GM12801 (cell line): ENCODE results near the gene OR1I1.

Source experiments
- TF ChIP-seq, protein P1 (sequence below): IDR thresholded peaks from one replicate; pipeline ENCODE4 v1.5.1; 2011; ENCODE audit warnings: control low read depth; ENCODE audit not compliant: insufficient read length; ENCODE audit errors: extremely low read depth

The OR1I1 gene

DNA sequence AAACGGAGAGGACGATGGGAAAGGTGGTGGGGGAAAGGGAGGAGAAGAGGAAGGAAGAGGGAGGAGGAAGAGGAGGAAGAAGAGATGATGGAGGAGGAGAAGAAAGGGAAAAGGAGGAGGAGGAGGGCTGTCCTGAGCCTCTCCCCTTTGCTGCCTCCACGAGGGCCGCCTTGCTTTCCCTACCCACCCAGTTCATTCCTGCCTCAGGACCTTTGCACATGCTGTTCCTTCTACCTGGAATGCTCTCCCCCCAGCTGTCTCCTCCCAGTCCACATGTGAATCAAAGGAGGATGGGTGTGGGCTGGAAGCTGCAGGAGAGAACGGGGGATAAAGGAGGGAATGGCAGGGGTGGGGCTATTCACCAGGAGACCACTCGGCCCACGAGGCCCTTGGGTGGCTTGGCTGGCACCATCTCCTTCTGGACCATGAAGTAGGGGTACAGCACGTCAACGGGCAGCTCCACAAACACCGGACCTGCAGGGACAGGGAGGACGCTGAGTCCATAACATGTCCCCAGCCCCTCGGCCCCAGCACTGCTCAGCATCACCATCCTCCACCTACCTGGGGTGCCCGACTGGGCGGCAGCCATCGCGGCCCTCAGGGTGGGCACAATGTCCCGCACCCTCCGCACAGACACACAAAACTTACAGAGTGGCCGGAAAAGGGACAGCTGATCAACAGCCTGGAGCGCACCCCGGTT lies 40.5 kb downstream of the OR1I1 start:
- TF ChIP-seq, protein P1, sequence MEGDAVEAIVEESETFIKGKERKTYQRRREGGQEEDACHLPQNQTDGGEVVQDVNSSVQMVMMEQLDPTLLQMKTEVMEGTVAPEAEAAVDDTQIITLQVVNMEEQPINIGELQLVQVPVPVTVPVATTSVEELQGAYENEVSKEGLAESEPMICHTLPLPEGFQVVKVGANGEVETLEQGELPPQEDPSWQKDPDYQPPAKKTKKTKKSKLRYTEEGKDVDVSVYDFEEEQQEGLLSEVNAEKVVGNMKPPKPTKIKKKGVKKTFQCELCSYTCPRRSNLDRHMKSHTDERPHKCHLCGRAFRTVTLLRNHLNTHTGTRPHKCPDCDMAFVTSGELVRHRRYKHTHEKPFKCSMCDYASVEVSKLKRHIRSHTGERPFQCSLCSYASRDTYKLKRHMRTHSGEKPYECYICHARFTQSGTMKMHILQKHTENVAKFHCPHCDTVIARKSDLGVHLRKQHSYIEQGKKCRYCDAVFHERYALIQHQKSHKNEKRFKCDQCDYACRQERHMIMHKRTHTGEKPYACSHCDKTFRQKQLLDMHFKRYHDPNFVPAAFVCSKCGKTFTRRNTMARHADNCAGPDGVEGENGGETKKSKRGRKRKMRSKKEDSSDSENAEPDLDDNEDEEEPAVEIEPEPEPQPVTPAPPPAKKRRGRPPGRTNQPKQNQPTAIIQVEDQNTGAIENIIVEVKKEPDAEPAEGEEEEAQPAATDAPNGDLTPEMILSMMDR, result no peak

DNA sequence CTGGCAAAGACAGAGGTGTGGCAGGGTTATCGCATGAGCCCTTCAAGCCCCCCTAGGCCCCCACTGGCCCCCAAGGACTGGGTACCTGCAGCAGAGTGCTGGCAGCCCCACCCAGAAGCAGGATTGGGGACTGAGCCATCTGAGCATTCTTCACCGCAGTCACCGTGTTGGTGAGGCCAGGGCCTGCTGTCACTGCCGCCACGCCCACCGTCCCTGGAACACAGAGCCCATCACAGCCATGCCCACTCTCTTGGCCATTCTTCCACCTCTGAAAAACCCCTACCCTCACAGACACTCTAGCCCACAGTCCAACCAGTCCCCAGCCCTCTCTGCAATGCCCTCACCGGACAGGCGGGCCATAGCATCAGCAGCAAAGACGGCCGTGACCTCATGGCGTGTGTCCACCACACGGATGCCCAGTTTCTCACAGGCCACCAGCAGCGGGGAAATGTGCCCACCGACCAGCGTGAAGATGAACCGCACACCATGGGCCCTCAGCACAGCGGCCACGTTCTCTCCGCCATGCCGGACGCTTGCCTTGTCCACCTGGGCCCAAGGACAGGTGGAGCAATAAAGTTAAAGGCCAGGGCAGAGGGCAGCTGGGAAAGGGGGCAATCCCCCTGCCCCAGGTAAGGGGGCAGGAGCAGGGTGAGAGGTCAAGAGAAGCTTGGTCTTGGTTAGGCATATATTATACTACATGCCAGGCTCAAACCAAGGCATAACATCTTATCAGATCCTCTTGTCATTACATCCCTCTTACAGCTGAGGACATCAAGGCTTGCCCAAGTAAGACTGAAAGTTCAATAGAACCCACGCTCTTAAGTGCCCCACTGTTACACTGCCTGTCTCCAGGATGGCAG lies 41.2 kb downstream of the OR1I1 start:
- TF ChIP-seq, protein P1, result no peak

DNA sequence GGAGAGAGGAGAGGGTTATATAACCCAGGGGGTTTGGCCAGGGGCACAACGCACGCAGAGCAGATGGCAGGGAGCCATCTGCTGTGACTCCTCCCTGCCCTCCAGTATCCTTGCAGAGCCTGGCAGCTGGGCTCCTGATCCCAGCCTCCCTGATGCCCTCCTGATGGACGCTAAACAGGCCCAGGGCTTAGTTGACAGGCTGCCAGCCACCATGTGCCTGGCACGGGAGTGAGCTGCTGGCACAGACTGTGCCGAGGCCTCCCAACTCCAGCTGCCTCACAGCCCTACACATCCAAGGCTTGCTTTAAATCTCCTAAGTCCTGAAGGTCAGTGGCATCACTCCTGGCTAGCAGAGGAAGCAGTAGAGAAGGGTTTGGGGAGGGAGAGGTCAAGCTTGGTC lies 41.9 kb downstream of the OR1I1 start:
- TF ChIP-seq, protein P1, result no peak

DNA sequence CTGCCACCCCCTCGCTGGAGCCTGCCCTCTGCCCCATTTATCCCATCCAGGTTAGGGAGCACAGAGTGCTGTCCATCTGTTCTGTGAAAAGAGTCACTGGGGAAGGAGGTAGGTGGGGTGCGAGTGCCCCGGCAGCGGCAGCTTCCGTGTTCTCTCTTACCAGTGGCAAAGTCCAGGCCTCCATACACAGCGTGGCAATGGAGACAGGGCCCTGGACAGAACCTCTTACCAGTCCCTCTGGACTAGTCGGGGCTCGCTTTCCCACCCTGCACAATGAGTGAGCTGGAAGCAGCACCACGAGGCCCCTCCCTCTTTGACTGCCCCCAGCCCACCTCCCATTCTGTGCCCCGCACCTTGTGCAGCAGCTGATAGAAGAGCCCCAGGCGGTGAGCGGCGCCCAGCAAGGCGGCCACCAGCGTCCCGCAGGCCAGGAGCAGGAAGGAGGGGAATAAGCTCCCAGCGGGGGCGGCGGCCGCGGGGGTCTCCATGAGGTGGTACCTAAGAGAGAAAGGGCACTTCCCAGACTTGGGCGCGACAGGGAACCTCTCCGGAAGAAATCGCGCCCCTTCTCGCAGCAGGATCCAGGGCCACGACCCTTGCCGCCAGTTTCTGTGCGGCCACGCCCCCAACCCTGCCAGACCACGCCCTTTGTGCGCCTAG lies 42.7 kb downstream of the OR1I1 start:
- TF ChIP-seq, protein P1, result no peak

DNA sequence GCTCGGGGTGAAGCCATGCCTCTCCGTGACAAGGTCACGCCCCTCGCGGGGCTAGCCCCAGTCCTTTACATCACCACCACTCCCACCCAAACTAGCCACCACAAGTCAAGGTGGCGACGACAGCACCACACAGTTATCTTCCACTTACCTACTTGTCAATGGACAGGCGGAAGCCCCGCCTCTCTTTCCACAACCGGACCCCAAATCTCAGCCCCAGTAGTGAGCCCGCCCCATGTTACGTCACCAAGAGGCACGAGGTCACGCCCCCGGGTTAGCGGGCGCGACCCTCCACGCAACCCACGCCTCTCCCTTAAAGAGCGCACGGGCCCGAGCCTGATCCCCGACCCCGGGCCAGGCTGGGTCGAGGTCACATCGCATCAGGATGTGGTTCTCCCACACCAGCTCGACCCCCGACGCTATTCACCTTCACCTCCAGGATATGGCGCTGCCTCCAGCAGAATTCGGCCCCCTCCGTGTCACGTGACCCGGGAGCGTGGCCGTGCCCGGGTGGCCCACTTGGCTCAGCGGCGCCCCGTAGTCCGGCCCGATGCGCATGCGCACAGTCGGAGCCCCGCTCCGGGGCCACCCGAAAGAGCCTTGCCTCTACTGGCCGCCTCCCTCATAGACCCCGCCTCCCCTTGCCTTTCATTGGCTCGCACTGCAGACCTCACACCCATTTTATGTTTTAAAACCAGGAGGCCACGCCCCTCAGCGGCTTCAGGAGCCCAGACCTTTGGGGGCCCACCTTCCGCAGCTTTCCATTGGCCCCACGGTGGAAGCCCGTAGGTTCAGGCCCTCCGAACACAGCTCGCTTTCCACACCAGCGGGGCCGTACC lies 43.4 kb downstream of the OR1I1 start:
- TF ChIP-seq, protein P1, result no peak

DNA sequence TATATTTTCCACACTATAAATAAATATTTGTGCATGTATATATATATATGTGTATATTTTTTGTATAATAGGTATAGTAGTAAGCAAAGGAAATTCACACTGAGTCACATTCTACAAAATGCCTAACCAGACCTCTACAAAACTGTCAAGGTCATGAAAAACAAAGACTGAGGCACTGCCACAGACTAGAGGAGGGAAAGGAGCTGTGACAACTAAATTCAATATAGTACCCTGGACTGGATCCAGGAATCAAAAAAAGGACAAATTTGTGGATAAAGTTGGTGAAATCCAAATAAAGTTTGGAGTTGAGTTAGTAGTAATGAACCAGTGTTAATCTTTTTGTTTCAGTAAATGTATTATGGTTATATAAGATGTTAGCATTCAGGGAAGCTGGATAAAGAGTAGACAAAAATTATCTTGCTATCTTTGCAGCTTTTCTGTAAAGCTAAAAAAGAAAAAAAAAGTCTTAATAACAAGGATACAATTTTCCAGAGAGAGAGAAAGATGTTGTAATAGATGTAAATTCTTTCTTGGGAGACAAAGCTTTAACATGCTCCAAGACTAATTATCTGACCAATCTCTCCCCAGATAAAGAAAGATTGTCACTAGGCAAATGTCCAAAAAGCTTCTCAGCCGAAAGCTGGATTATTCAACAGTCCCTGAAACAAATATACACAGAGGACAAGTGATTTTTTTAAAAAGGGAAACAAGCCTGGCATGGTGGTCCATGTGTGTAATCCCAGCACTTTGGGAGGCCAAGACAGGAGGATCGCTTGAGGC lies 44.3 kb downstream of the OR1I1 start:
- TF ChIP-seq, protein P1, result no peak
